Heart left ventricle (tissue), 16 donors: Measurements from ENCODE around the gene MAPK8IP3. TPM values are rescaled to one million over a fixed set of nuclear protein-coding genes. Genes with fewer than 3 reads are reported as not detected.

Experiments used
- ATAC-seq, 4 donors: fragments of 200-7000 bp; cut with Tn5 transposase; one replicate each; pipeline ENCODE4 v1.9.1; 2020 to 2022; ENCODE audit warnings: moderate library complexity in 4 of 4, mild to moderate bottlenecking in 3 of 4, moderate number of reproducible peaks in 1 of 4
- DNase-seq, 5 donors: peaks; one replicate each; pipeline ENCODE4 v3.0.0-alpha.2; 2020
- H3K27ac ChIP-seq, 12 donors: fragments of 200-600 bp; sonication (generic) in 4 of 12; one replicate each; pipeline versions ENCODE4 v1.5.0 to v1.8.0; 2016 to 2022; ENCODE audit warnings: mild to moderate bottlenecking in 2 of 12
- H3K27me3 ChIP-seq, 9 donors: fragments of 200-600 bp; sonication (generic) in 2 of 9; one replicate each; pipeline versions ENCODE4 v1.5.1 to v1.8.0; 2016 to 2022; ENCODE audit warnings: mild to moderate bottlenecking in 3 of 9
- H3K36me3 ChIP-seq, 9 donors: fragments of 200-600 bp; sonication (generic) in 2 of 9; one replicate each; pipeline versions ENCODE4 v1.5.0 to v1.8.0; 2018 to 2022; ENCODE audit warnings: mild to moderate bottlenecking in 2 of 9
- H3K4me1 ChIP-seq, 12 donors: fragments of 200-600 bp; sonication (generic) in 4 of 12; one replicate each; pipeline versions ENCODE4 v1.5.0 to v1.8.0; 2016 to 2022; ENCODE audit warnings: mild to moderate bottlenecking in 3 of 12
- H3K4me3 ChIP-seq, 12 donors: fragments of 200-600 bp; sonication (generic) in 4 of 12; one replicate each; pipeline versions ENCODE4 v1.5.0 to v1.8.0; 2017 to 2022; ENCODE audit warnings: mild to moderate bottlenecking in 9 of 12, moderate library complexity in 4 of 12
- H3K9me3 ChIP-seq, 12 donors: fragments of 200-600 bp; sonication (generic) in 4 of 12; one replicate each; pipeline versions ENCODE4 v1.5.0 to v1.8.0; 2016 to 2022; ENCODE audit warnings: mild to moderate bottlenecking in 1 of 12
- CTCF ChIP-seq, 12 donors: fragments of 200-600 bp; sonication (generic) in 4 of 12; IDR thresholded peaks; one replicate each; pipeline versions ENCODE4 v1.5.0 to v1.8.0; 2018 to 2022; ENCODE audit warnings: antibody characterized with exemption in 12 of 12, mild to moderate bottlenecking in 5 of 12
- POLR2A ChIP-seq, 2 donors: fragments of 450-650 bp; IDR thresholded peaks; one replicate each; pipeline ENCODE4 v1.6.1; 2017; ENCODE audit warnings: antibody characterized with exemption in 2 of 2, mild to moderate bottlenecking in 2 of 2, moderate library complexity in 2 of 2
- WGBS, 4 donors: extraction: QIAGEN DNeasy Blood & Tissue Kit in 2 of 4; methylation state at CpG; one replicate each; pipeline versions ENCODE4 v1.1.5 to v1.1.7; 2013 to 2018; 5-methylcytosine and 5-hydroxymethylcytosine counted together
- intact Hi-C, 10 donors: fragments of 100-400 bp; cut with DNase I; formaldehyde crosslinking; loops; one replicate each; pipeline versions ENCODE4 v1.11.1 to v1.14.2; 2022
- polyA plus RNA-seq, 2 donors: library from polyadenylated mRNA; stranded (reverse); fragments of 200-250 nt; gene quantifications; one replicate each; pipeline ENCODE4 v1.2.3, GENCODE V29; 2013
- total RNA-seq, 9 donors: library from RNA; depleted of rRNA in 2 of 9; stranded (reverse); fragments of >200 nt in 2 of 9; fragmentation: NEBNext Ultra II Directional in 3 of 9; extraction: Animal tissue kit (Norgen Biotek cat#: 25700) in 3 of 9; gene quantifications; one replicate each; pipeline versions ENCODE4 v1.1.0 to v1.2.4, GENCODE V29; 2016 to 2023
- donor health status: ischemic (EF 13 %, LVEDD 7.1; RV severe dilation, severe dysfunction).
- donor health status: healthy with polysubstance abuse.
- donor health status: DM: no; HTN: yes; CAD: no.
- donor health status: DM: no; HTN: no; CAD: no.
- donor health status: ischemic (EF 25% LVEDD 6.9; RV normal size, moderate dysfunction).
- donor health status: ischemic (EF 25% LVEDD 5.7; RV mildly dilated, moderate dysfunction).
- donor health status: healthy.
- donor health status: DM: yes; HTN: yes; CAD: no.
- donor health status: ischemic (EF 35%, LVEDD 5.7; RV mildly dilated, moderate dysfunction).
- donor health status: nonischemic (EF 11% LVEDD 7.7; RV severe dilation, severe dysfunction).
- donor health status: DM: yes; HTN: yes; CAD: no.
- donor health status: PGD.
- donor health status: ischemic (EF 29% LVEDD 5.4; RV normal size, mild dysfunction).
- donor health status: nonischemic (EF 23%, LVEDD 6.1; RV moderate dilation, normal function).

MAPK8IP3 gene
- total and polyA plus RNA-seq, 11 donors: 29.5 to 71.3 (median 63.1) TPM

- no peaks in the 10 kb centered on the region for H3K9me3 ChIP-seq
- H3K27ac ChIP-seq: no peak overlapping the region
- DNase-seq (no peak), ATAC-seq (peak in 3 of 4 donors; percentile 22 to 53 (median 52))
- peaks cover 0 to 45% (median 40%) of the 10 kb centered on the region in 9 donors for H3K36me3 ChIP-seq
- intact Hi-C loops: no loop called here
- TF ChIP-seq CTCF (IDR thresholded peaks at IDR 0.05) (no peak), POLR2A (IDR thresholded peaks at IDR 0.05) (no peak)
- 88 to 93% (median 89%) methylated on average over 17 to 19 of the region's 19 CpGs for WGBS, 4 donors
- H3K27me3 ChIP-seq: no peaks in the 10 kb centered on the region
- no peaks in the 10 kb centered on the region for H3K4me1 ChIP-seq
- no peak overlapping the region for H3K4me3 ChIP-seq
Observed at GRCh38 chr16:1741553-1742165, 35.7 kb downstream of the MAPK8IP3 start.

GRCh38 chr16:1743376-1744337 lies 37.7 kb downstream of the MAPK8IP3 start:
- no peak for ATAC-seq
- WGBS, 4 donors: 90 to 92% (median 91%) methylated on average over 29 to 32 of the region's 32 CpGs
- H3K27ac ChIP-seq: no peak overlapping the region
- peaks cover 0 to 63% (median 58%) of the 10 kb centered on the region in 9 donors for H3K36me3 ChIP-seq
- no peaks in the 10 kb centered on the region for H3K9me3 ChIP-seq
- no peak for TF ChIP-seq POLR2A (IDR thresholded peaks at IDR 0.05)
- no peak for TF ChIP-seq CTCF (IDR thresholded peaks at IDR 0.05)
- no peaks in the 10 kb centered on the region for H3K27me3 ChIP-seq
- no peaks in the 10 kb centered on the region for H3K4me1 ChIP-seq
- intact Hi-C loops: no loop called here
- DNase-seq: no peak
- no peak overlapping the region for H3K4me3 ChIP-seq

GRCh38 chr16:1744338-1744840 lies 38.4 kb downstream of the MAPK8IP3 start:
- peaks cover 0 to 71% (median 66%) of the 10 kb centered on the region in 9 donors for H3K36me3 ChIP-seq
- H3K4me1 ChIP-seq: no peaks in the 10 kb centered on the region
- WGBS, 4 donors: 88 to 95% (median 91%) methylated on average over 23 to 24 of the region's 24 CpGs
- no peaks in the 10 kb centered on the region for H3K27me3 ChIP-seq
- intact Hi-C loops: no loop called here
- no peak for DNase-seq
- H3K9me3 ChIP-seq: no peaks in the 10 kb centered on the region
- no peak overlapping the region for H3K4me3 ChIP-seq
- no peak for ATAC-seq
- TF ChIP-seq POLR2A (IDR thresholded peaks at IDR 0.05) (no peak), CTCF (IDR thresholded peaks at IDR 0.05) (no peak)
- no peak overlapping the region for H3K27ac ChIP-seq
